ENCODE data around the gene SLC5A9. TPM values are rescaled to one million over a fixed set of nuclear protein-coding genes. Genes with fewer than 3 reads are reported as not detected.

Gene SLC5A9
- total RNA-seq, 1 experiment from 2014 or later = not detected

DNA sequence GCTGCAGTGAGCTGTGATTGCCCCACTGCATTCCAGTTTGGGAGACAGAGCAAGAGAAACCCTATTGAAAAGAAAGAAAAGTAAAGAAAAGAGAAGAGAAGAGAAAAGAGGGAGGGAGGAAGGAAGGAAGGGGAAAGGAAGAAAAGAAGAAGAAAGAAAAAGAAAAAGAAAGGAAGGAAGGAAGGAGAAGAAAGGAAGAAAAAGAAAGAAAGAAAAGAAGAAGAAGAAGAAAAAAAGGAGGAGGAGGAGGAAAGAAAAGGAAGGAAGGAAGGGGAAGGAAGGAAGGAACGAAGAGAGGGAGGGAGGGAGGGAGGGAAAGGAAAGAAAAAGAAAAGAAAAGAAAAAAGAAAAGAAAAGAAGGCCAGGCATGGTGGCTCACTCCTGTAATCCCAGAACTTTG lies 10.2 kb downstream of the SLC5A9 start:
- Histone ChIP-seq H3K9ac (ENCODE audit: extremely low read depth, insufficient read length, low read length) (no peak overlapping the region), H3K79me2 (ENCODE audit: insufficient read depth, low read length) (no peaks in the 10 kb centered on the region), H3K27ac (ENCODE audit: insufficient read length, low read depth, low read length) (no peak overlapping the region), H2AFZ (ENCODE audit: low read length) (no peak overlapping the region), H3K14ac (ENCODE audit: insufficient read depth, low read length) (no peak overlapping the region), H2BK5ac (ENCODE audit: insufficient read length, low read length) (no peak overlapping the region), H3K4me2 (ENCODE audit: insufficient read depth, insufficient read length, low read length) (no peak overlapping the region), H3K18ac (ENCODE audit: insufficient read length, low read depth, low read length) (no peak overlapping the region), H3K9me3 (ENCODE audit: control insufficient read depth, low read depth, low read length) (no peaks in the 10 kb centered on the region), H3K79me1 (ENCODE audit: insufficient read depth, low read depth, low read length, poor library complexity, severe bottlenecking) (no peaks in the 10 kb centered on the region), H3K4me1 (ENCODE audit: insufficient read depth, low read length) (no peaks in the 10 kb centered on the region), H3K23ac (ENCODE audit: insufficient read length, low read depth, low read length) (no peak overlapping the region), H4K8ac (replicated peaks; ENCODE audit: insufficient read length, low read depth, low read length) (no peak overlapping the region), H4K91ac (ENCODE audit: insufficient read length, low read depth, low read length) (no peak overlapping the region), H2AK5ac (ENCODE audit: insufficient read length, low read length) (no peak overlapping the region), H2BK120ac (ENCODE audit: low read depth, low read length, poor library complexity, severe bottlenecking) (no peak overlapping the region), H3K4ac (ENCODE audit: low read depth, low read length) (no peak overlapping the region), H3K56ac (ENCODE audit: insufficient read length, low read depth, low read length) (no peak overlapping the region), H4K5ac (ENCODE audit: insufficient read length, low read depth, low read length) (no peak overlapping the region), H3T11ph (ENCODE audit: low read length) (no peak overlapping the region), H2BK12ac (ENCODE audit: insufficient read length, low read depth, low read length) (no peak overlapping the region), H2BK15ac (ENCODE audit: low read depth, low read length) (no peak overlapping the region), H3K27me3 (ENCODE audit: insufficient read depth, low read length) (no peaks in the 10 kb centered on the region; the same call in 1 of the 2 replicates), H4K20me1 (ENCODE audit: control insufficient read depth, insufficient read depth, insufficient read length) (no peaks in the 10 kb centered on the region), H2BK20ac (ENCODE audit: low read depth, low read length, poor library complexity, severe bottlenecking) (no peak overlapping the region), H3K23me2 (ENCODE audit: insufficient read length, low read depth, low read length, poor library complexity, severe bottlenecking) (no peaks in the 10 kb centered on the region)
- no peaks in the 10 kb centered on the region for H3K9me3 Mint-ChIP-seq
- H3K36me3 Mint-ChIP-seq (ENCODE audit: insufficient read depth in 1 of 3, low read depth in 3 of 3) = no peaks in the 10 kb centered on the region
- peaks cover 0 to 3% of the 10 kb centered on the region in 2 experiments; a peak in 1 of 4 replicates for H3K4me1 Mint-ChIP-seq
- no peak for TF ChIP-seq CTCF (conservative IDR thresholded peaks at IDR 0.05)
- H3K27ac Mint-ChIP-seq = no peak overlapping the region
- WGBS (ENCODE audit: extremely low coverage, insufficient read length, low lambda C conversion rate) = no CpG with 5 or more reads among the region's 1 CpG
- peaks cover 2% of the 10 kb centered on the region for H3K27me3 Mint-ChIP-seq (ENCODE audit: low read depth)
- H3K4me3 Mint-ChIP-seq = no peak overlapping the region
- DNase-seq = no peak

Data from H9 (cell line).